HUES64 (cell line): Measurements from ENCODE around the gene LCNL1.

Source experiments
- H3K27ac ChIP-seq: 2 replicates; pipeline ENCODE4 v1.7.0; 2013; ENCODE audit warnings: low read depth, low read length, inconsistent platforms
- H3K27me3 ChIP-seq: 2 replicates; pipeline ENCODE4 v1.6.1; 2013; ENCODE audit warnings: mild to moderate bottlenecking, low read length; ENCODE audit not compliant: insufficient read depth
- H3K36me3 ChIP-seq: 2 replicates; pipeline ENCODE4 v1.6.1; 2013; ENCODE audit warnings: mild to moderate bottlenecking, low read length; ENCODE audit not compliant: insufficient read depth
- H3K4me1 ChIP-seq: 2 replicates; pipeline ENCODE4 v1.6.1; 2013; ENCODE audit warnings: mild to moderate bottlenecking, low read length, moderate library complexity; ENCODE audit not compliant: insufficient read depth
- H3K4me3 ChIP-seq: 2 replicates; pipeline ENCODE4 v1.5.1; 2013; ENCODE audit warnings: mild to moderate bottlenecking, low read length, moderate library complexity
- H3K9ac ChIP-seq: 2 replicates; pipeline ENCODE4 v1.6.1; 2013; ENCODE audit warnings: mild to moderate bottlenecking, low read depth, low read length
- H3K9me3 ChIP-seq: 2 replicates; pipeline ENCODE4 v1.6.1; 2013; ENCODE audit warnings: low read depth, low read length; ENCODE audit not compliant: insufficient read depth
- WGBS: fragments of 150-250, 120-280 bp; methylation state at CpG from one replicate; pipeline ENCODE4 v1.1.7; 2013; ENCODE audit warnings: missing lambda C conversion rate; 5-methylcytosine and 5-hydroxymethylcytosine counted together

Gene LCNL1

GRCh38 chr9:137017791-137018497, 35.2 kb downstream of the LCNL1 start:
- Histone ChIP-seq H3K27me3 (no peaks in the 10 kb centered on the region), H3K9me3 (no peaks in the 10 kb centered on the region), H3K36me3 (no peaks in the 10 kb centered on the region), H3K4me3 (no peak overlapping the region), H3K27ac (no peak overlapping the region), H3K9ac (no peak overlapping the region), H3K4me1 (no peaks in the 10 kb centered on the region)
- 93% methylated on average over 45 of the region's 45 CpGs for WGBS

GRCh38 chr9:137018761-137019559, 36.2 kb downstream of the LCNL1 start:
- 93% methylated on average over 36 of the region's 36 CpGs for WGBS
- H3K4me3 ChIP-seq = no peak overlapping the region
- H3K9ac ChIP-seq = no peak overlapping the region
- no peaks in the 10 kb centered on the region for H3K9me3 ChIP-seq
- H3K27me3 ChIP-seq = no peaks in the 10 kb centered on the region
- no peaks in the 10 kb centered on the region for H3K4me1 ChIP-seq
- no peaks in the 10 kb centered on the region for H3K36me3 ChIP-seq
- H3K27ac ChIP-seq = no peak overlapping the region

DNA sequence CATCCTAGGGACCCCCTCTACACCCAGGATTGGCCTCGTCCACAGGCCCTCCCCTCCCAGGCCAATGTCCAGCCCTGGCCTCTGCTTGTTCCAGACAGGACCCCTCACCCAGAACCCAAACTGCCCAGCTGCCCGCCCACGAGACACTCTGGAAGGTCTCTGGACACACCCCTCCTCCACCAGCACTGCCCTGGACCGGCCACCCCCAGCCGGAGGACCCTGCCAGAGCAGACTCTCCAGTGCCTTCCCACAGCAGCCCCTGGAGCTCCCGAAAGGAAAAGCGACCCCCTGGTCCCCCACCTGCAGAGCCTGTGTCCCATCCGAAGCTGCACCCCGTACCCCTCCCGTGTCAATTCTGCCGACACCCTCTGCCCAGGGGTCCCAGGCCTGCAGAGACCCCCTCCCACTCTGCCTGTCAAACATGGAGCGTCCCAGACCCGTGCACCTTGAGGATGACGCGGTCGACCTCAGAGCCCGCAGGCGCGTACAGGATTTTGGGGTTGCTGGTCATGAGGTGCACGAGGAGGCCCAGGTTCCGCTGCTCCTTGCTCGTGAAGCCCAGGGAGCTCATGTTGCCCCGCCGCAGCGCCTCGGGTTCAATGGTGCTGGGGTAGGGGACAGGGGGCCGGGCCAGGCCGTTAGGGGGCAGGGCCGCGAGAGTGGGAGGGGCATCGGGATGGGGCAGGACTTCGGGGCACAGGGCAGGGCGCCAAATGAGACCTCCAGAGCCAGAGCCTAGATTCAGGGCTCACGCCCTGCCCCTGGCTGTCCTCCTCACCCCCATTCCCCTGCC, 37.3 kb downstream of the LCNL1 start:
- H3K27ac ChIP-seq = no peak overlapping the region
- no peaks in the 10 kb centered on the region for H3K36me3 ChIP-seq
- H3K9ac ChIP-seq = no peak overlapping the region
- H3K27me3 ChIP-seq = no peaks in the 10 kb centered on the region
- no peak overlapping the region for H3K4me3 ChIP-seq
- 91% methylated on average over 34 of the region's 34 CpGs for WGBS
- H3K4me1 ChIP-seq = no peaks in the 10 kb centered on the region
- H3K9me3 ChIP-seq = no peaks in the 10 kb centered on the region

- 93% methylated on average over 32 of the region's 32 CpGs for WGBS
- no peaks in the 10 kb centered on the region for H3K9me3 ChIP-seq
- no peaks in the 10 kb centered on the region for H3K27me3 ChIP-seq
- no peak overlapping the region for H3K27ac ChIP-seq
- no peak overlapping the region for H3K4me3 ChIP-seq
- no peak overlapping the region for H3K9ac ChIP-seq
- no peaks in the 10 kb centered on the region for H3K36me3 ChIP-seq
- H3K4me1 ChIP-seq = no peaks in the 10 kb centered on the region
Observed at GRCh38 chr9:137020771-137021567, 38.2 kb downstream of the LCNL1 start.

- H3K4me1 ChIP-seq = no peaks in the 10 kb centered on the region
- no peaks in the 10 kb centered on the region for H3K36me3 ChIP-seq
- no peak overlapping the region for H3K4me3 ChIP-seq
- no peaks in the 10 kb centered on the region for H3K9me3 ChIP-seq
- H3K9ac ChIP-seq = no peak overlapping the region
- peaks cover under 1% of the 10 kb centered on the region; the same call in 1 of the 2 replicates for H3K27me3 ChIP-seq
- WGBS = 85% methylated on average over 6 of the region's 6 CpGs
- no peak overlapping the region for H3K27ac ChIP-seq
Observed at GRCh38 chr9:137021568-137021978, 38.8 kb downstream of the LCNL1 start.

- no peaks in the 10 kb centered on the region for H3K36me3 ChIP-seq
- no peak overlapping the region for H3K27ac ChIP-seq
- H3K4me3 ChIP-seq = no peak overlapping the region
- H3K9me3 ChIP-seq = no peaks in the 10 kb centered on the region
- H3K27me3 ChIP-seq = peaks cover 6% of the 10 kb centered on the region
- H3K4me1 ChIP-seq = no peaks in the 10 kb centered on the region
- no peak overlapping the region for H3K9ac ChIP-seq
- 48% methylated on average over 30 of the region's 30 CpGs for WGBS
Observed at GRCh38 chr9:137021979-137022661, 39.3 kb downstream of the LCNL1 start.

DNA sequence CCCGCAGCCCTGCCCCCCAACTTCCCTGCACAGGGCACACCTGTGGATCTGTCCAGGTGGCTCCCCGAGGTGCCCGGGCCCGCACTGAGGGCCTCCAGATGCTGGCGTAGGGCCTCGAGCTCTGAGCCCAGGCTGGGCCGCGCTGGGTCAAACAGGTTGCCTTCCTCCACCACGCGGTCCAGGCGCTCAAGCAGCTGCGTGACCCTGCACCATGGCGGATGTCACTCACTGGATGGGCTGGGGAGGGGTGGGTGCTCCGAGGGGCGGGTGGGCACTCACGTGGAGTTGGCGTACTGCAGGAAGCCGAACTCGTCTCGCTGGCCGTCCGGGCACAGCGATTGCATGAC, 39.8 kb downstream of the LCNL1 start:
- Histone ChIP-seq H3K27ac (no peak overlapping the region), H3K9ac (no peak overlapping the region)
- WGBS = 95% methylated on average over 23 of the region's 23 CpGs

GRCh38 chr9:137023157-137023556, 40.4 kb downstream of the LCNL1 start:
- Histone ChIP-seq H3K27ac (no peak overlapping the region), H3K4me1 (no peaks in the 10 kb centered on the region), H3K4me3 (no peak overlapping the region), H3K27me3 (peaks cover 12% of the 10 kb centered on the region), H3K9me3 (no peaks in the 10 kb centered on the region), H3K36me3 (no peaks in the 10 kb centered on the region), H3K9ac (no peak overlapping the region)
- 85% methylated on average over 7 of the region's 7 CpGs for WGBS

More for the DNA sequence above, 39.8 kb downstream of the LCNL1 start:
- no peaks in the 10 kb centered on the region for H3K36me3 ChIP-seq
- H3K9me3 ChIP-seq = no peaks in the 10 kb centered on the region
- no peak overlapping the region for H3K4me3 ChIP-seq
- H3K4me1 ChIP-seq = no peaks in the 10 kb centered on the region
- H3K27me3 ChIP-seq = peaks cover 11% of the 10 kb centered on the region

DNA sequence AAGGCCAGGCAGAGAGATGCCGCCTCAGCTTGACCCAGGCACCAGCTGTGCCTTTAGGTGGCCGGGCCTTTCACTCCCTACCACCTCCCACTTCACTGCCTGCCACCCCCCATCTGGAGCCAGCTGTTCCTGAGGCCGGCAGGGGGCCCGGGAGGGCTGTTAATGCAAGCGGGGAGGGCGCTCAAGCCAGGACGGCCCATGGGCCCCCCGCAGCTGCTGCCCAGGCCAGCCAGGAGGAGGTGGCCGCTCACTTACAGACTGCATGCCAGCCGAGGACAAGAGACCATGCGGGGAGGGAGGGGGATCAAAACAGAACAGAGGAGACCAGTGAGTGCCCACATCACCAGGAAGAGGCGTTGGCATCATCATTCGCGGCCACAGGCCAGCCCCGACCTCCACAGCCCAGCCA, 40.8 kb downstream of the LCNL1 start:
- no peak overlapping the region for H3K4me3 ChIP-seq
- H3K27me3 ChIP-seq = peaks cover 15% of the 10 kb centered on the region
- H3K27ac ChIP-seq = no peak overlapping the region
- H3K4me1 ChIP-seq = no peaks in the 10 kb centered on the region
- H3K9me3 ChIP-seq = no peaks in the 10 kb centered on the region
- 79% methylated on average over 15 of the region's 15 CpGs for WGBS
- H3K36me3 ChIP-seq = no peaks in the 10 kb centered on the region
- no peak overlapping the region for H3K9ac ChIP-seq

- H3K27ac ChIP-seq = no peak overlapping the region
- H3K9me3 ChIP-seq = no peaks in the 10 kb centered on the region
- H3K9ac ChIP-seq = no peak overlapping the region
- H3K4me3 ChIP-seq = no peak overlapping the region
- H3K4me1 ChIP-seq = no peaks in the 10 kb centered on the region
- 87% methylated on average over 21 of the region's 21 CpGs for WGBS
- H3K36me3 ChIP-seq = no peaks in the 10 kb centered on the region
- H3K27me3 ChIP-seq = peaks cover 22% of the 10 kb centered on the region
Observed at GRCh38 chr9:137025517-137025966, 42.7 kb downstream of the LCNL1 start.
